GM21737 (cell line): Measurements from ENCODE around the gene NRN1L.

Experiments used
- ATAC-seq: cut with Tn5 transposase; IDR thresholded peaks from one replicate; pipeline ENCODE4 v1.9.1; 2021; ENCODE audit warnings: mild to moderate bottlenecking, moderate library complexity; ENCODE audit not compliant: unreplicated experiment

NRN1L gene

GRCh38 chr16:67934306-67935100 lies 49.8 kb downstream of the NRN1L start:
- ATAC-seq = no peak

- ATAC-seq = no peak
Observed at GRCh38 chr16:67935101-67935401, 50.4 kb downstream of the NRN1L start.

DNA sequence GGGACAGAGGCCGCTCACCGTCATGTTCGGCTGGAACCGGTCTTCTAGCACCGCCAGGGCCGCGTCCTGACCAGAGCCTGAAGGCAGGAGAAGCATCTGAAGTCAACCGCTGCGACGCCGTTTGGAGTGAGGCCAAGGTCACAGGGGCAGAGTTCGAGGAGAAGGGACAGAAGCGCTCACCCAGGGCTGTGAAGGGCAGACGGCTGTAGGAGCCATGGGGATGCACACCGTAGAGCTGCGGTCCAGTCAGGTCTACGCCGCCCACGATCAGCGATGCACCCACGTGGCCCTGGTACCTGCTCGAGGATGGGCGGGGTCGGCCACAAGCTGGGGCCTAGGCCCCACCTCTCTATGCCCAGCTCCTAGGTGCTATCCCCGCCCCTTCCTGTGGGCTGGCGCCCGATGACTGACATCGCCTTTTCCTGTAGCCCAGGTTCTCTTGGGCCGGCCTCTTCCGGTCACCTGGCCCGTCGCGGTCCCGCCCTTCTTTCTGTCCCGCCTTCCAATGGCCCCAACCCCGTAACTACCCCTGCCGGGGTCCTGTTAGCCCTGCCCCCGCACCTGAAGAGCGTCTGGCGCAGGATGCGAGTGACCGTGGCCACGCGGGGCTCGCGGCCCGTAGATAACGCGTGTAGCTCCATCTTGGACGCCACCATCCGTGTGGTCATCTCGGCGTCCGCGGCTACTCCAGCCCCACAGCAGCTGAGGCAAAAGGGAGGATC lies 50.9 kb downstream of the NRN1L start:
- peak; percentile 87 for ATAC-seq
